H1 (cell line): Measurements from ENCODE around the gene SIAH3.

Experiments
- CTCF ChIP-seq, 3 experiments: IDR thresholded peaks; 1 replicate in 2 of 3; 2 replicates in 1 of 3; pipeline versions ENCODE4 v1.5.1 to v1.6.1; 2011; ENCODE audit warnings: low read length in 3 of 3, mild to moderate bottlenecking in 3 of 3, inconsistent platforms in 2 of 3, low read depth in 1 of 3, moderate library complexity in 1 of 3; ENCODE audit not compliant: insufficient read depth in 1 of 3; ENCODE audit errors: control extremely low read depth in 1 of 3
- JUND ChIP-seq: IDR thresholded peaks from 2 replicates; pipeline ENCODE4 v1.6.1; 2011; ENCODE audit warnings: mild to moderate bottlenecking, improper control_type of control experiment, low read length
- POLR2A ChIP-seq, 2 experiments: IDR thresholded peaks; 1 replicate in 1 of 2; 2 replicates in 1 of 2; pipeline ENCODE4 v1.6.1; 2011; ENCODE audit warnings: low read depth in 2 of 2, low read length in 2 of 2, mild to moderate bottlenecking in 2 of 2; ENCODE audit errors: control extremely low read depth in 1 of 2
- POLR2AphosphoS5 ChIP-seq: IDR thresholded peaks from 2 replicates; pipeline ENCODE4 v1.6.1; 2011; ENCODE audit warnings: low read depth, low read length
- POU5F1 ChIP-seq: IDR thresholded peaks from 2 replicates; pipeline ENCODE4 v1.6.1; 2011; ENCODE audit warnings: low read depth, mild to moderate bottlenecking, low read length, moderate library complexity
- RAD21 ChIP-seq, 2 experiments: IDR thresholded peaks in 1 of 2; conservative IDR thresholded peaks in 1 of 2; 2 replicates each; pipeline ENCODE4 v1.6.1; 2011; ENCODE audit warnings: low read depth in 2 of 2, low read length in 2 of 2, improper control_type of control experiment in 1 of 2, inconsistent platforms in 1 of 2, mild to moderate bottlenecking in 1 of 2, moderate library complexity in 1 of 2
- RNF2 ChIP-seq: fragments of 200-900, 300-1000 bp; sonication (generic); IDR thresholded peaks from 2 replicates; pipeline ENCODE4 v1.7.1; 2016; ENCODE audit warnings: borderline replicate concordance, low read depth, mild to moderate bottlenecking, antibody characterized with exemption, low read length; ENCODE audit not compliant: poor library complexity, severe bottlenecking; ENCODE audit errors: missing control alignments
- SP4 ChIP-seq: IDR thresholded peaks from 2 replicates; pipeline ENCODE4 v1.6.1; 2012; ENCODE audit warnings: low read length, inconsistent platforms
- TCF12 ChIP-seq: IDR thresholded peaks from 2 replicates; pipeline ENCODE4 v1.6.1; 2011; ENCODE audit warnings: low read depth, mild to moderate bottlenecking, low read length
- YY1 ChIP-seq: IDR thresholded peaks from 2 replicates; pipeline ENCODE4 v1.6.1; 2011; ENCODE audit warnings: low read depth, mild to moderate bottlenecking, low read length

- no peak for TF ChIP-seq CTCF (IDR thresholded peaks at IDR 0.05; ENCODE audit: control extremely low read depth in 1 of 3, insufficient read depth in 1 of 3, low read depth in 1 of 3, low read length in 3 of 3)
- no peak for TF ChIP-seq POU5F1
- TF ChIP-seq TCF12: no peak
- TF ChIP-seq YY1: no peak
- TF ChIP-seq RAD21 (IDR thresholded peaks at IDR 0.05 in 1 of 2, conservative IDR thresholded peaks at IDR 0.05 in 1 of 2; ENCODE audit: low read depth in 2 of 2, low read length in 2 of 2): no peak
- TF ChIP-seq JUND: no peak
- TF ChIP-seq POLR2A (IDR thresholded peaks at IDR 0.05; ENCODE audit: control extremely low read depth in 1 of 2, low read depth in 2 of 2, low read length in 2 of 2): no peak
- TF ChIP-seq SP4: no peak
- TF ChIP-seq RNF2: no peak
- TF ChIP-seq POLR2AphosphoS5: no peak
Measured at GRCh38 chr13:45859705-45860104, 8.2 kb upstream of the SIAH3 start.
